HepG2 (cell line): ENCODE results near the gene L3MBTL4. TPM values are rescaled to one million over a fixed set of nuclear protein-coding genes. Genes with fewer than 3 reads are reported as not detected.

Experiments used
- ATRX ChIP-seq: sonication (generic); formaldehyde crosslinking; IDR thresholded peaks from 2 replicates; pipeline ENCODE4 v1.4.0; 2020; ENCODE audit warnings: missing genetic modification reagents, borderline replicate concordance
- HDAC1 ChIP-seq: sonication (generic); formaldehyde crosslinking; IDR thresholded peaks from 2 replicates; pipeline ENCODE4 v1.5.1; 2020; ENCODE audit warnings: mild to moderate bottlenecking, missing genetic modification reagents
- HINFP ChIP-seq: sonication (generic); formaldehyde crosslinking; IDR thresholded peaks from 2 replicates; pipeline ENCODE4 v1.4.0; 2020; ENCODE audit warnings: low read depth, mild to moderate bottlenecking, missing genetic modification reagents
- KDM1A ChIP-seq: IDR thresholded peaks from 2 replicates; pipeline ENCODE4 v1.6.1; 2016; ENCODE audit warnings: missing compliant biosample characterization
- KLF9 ChIP-seq: IDR thresholded peaks from 2 replicates; pipeline ENCODE4 v1.6.1; 2016; ENCODE audit warnings: low read depth
- SALL1 ChIP-seq: sonication (generic); formaldehyde crosslinking; IDR thresholded peaks from 2 replicates; pipeline ENCODE4 v1.8.0; 2022; ENCODE audit warnings: mild to moderate bottlenecking, missing genetic modification reagents
- SPEN ChIP-seq: sonication (generic); formaldehyde crosslinking; IDR thresholded peaks from 2 replicates; pipeline ENCODE4 v1.5.1; 2020; ENCODE audit warnings: low read depth, mild to moderate bottlenecking, missing genetic modification reagents
- THYN1 ChIP-seq: sonication (generic); formaldehyde crosslinking; IDR thresholded peaks from 2 replicates; pipeline ENCODE4 v1.8.1; 2023; ENCODE audit warnings: low read depth, mild to moderate bottlenecking, moderate library complexity, missing genetic modification reagents, borderline replicate concordance
- TRIM22 ChIP-seq: fragments of 450-650 bp; IDR thresholded peaks from 2 replicates; pipeline ENCODE4 v1.6.1; 2017
- WIZ ChIP-seq: sonication (generic); formaldehyde crosslinking; IDR thresholded peaks from 2 replicates; pipeline ENCODE4 v1.5.1; 2020; ENCODE audit warnings: mild to moderate bottlenecking, missing genetic modification reagents
- ZBTB25 ChIP-seq: IDR thresholded peaks from 2 replicates; pipeline ENCODE4 v1.6.1; 2018; ENCODE audit warnings: missing genetic modification reagents
- ZBTB4 ChIP-seq: sonication (generic); formaldehyde crosslinking; IDR thresholded peaks from 2 replicates; pipeline ENCODE4 v1.4.0; 2020; ENCODE audit warnings: missing genetic modification reagents, mild to moderate bottlenecking, borderline replicate concordance
- ZFP91 ChIP-seq: sonication (generic); formaldehyde crosslinking; IDR thresholded peaks from 2 replicates; pipeline ENCODE4 v1.9.0; 2022; ENCODE audit warnings: missing genetic modification reagents, mild to moderate bottlenecking, borderline replicate concordance
- ZNF30 ChIP-seq: sonication (generic); formaldehyde crosslinking; IDR thresholded peaks from 2 replicates; pipeline ENCODE4 v1.5.0; 2020; ENCODE audit warnings: mild to moderate bottlenecking, missing genetic modification reagents
- ZNF331 ChIP-seq: sonication (generic); formaldehyde crosslinking; IDR thresholded peaks from 2 replicates; pipeline ENCODE4 v1.4.0; 2020; ENCODE audit warnings: missing genetic modification reagents
- ZNF556 ChIP-seq: sonication (generic); formaldehyde crosslinking; IDR thresholded peaks from 2 replicates; pipeline ENCODE4 v1.4.0; 2020; ENCODE audit warnings: mild to moderate bottlenecking, missing genetic modification reagents, borderline replicate concordance
- ZNF709 ChIP-seq: sonication (generic); formaldehyde crosslinking; IDR thresholded peaks from 2 replicates; pipeline ENCODE4 v1.5.0; 2020; ENCODE audit warnings: mild to moderate bottlenecking, missing genetic modification reagents
- polyA plus RNA-seq, 8 experiments: library from polyadenylated mRNA; depleted of rRNA in 3 of 8; stranded (reverse) in 7 of 8; unstranded in 1 of 8; fragments of >200 nt; fragmentation: Illumina TruSeq in 4 of 8; extraction: Trizol in 4 of 8; gene quantifications; 2 replicates each; pipeline versions ENCODE4 v1.2.1 to v1.2.3, GENCODE V29; 2011 to 2016; ENCODE audit warnings: low read depth in 4 of 8, missing spikeins in 1 of 8, mixed read lengths in 1 of 8; ENCODE audit not compliant: insufficient read depth in 1 of 8
- total RNA-seq, 5 experiments: library from RNA; depleted of rRNA; stranded (reverse); fragments of >200 nt; fragmentation: Illumina TruSeq; extraction: Trizol; gene quantifications; 2 replicates each; pipeline ENCODE4 v1.2.3, GENCODE V29; 2016; ENCODE audit warnings: low read depth in 1 of 5
- TF ChIP-seq, protein P1 (sequence below): sonication (generic); formaldehyde crosslinking; IDR thresholded peaks from 2 replicates; pipeline ENCODE4 v1.9.0; 2021; ENCODE audit warnings: missing genetic modification reagents, mild to moderate bottlenecking, borderline replicate concordance

Gene L3MBTL4
- total and polyA plus RNA-seq, 2 of the 13 experiments (the other 11 are each of a cell fraction or from before 2014, with no cell fraction given), result 10.8 to 13.3 TPM

GRCh38 chr18:5998166-5998881 is 416.4 kb downstream of the L3MBTL4 start (continued):
- TF ChIP-seq WIZ (no peak), ZNF709 (CRISPR knock-in tag) (no peak), ZNF30 (CRISPR knock-in tag) (no peak), HDAC1 (no peak), ZBTB25 (CRISPR knock-in tag) (no peak), HINFP (CRISPR knock-in tag) (no peak), TRIM22 (no peak), ZNF556 (CRISPR knock-in tag) (0 out of 2 replicates have a peak, but pooled peaks have one; percentile 28), ZFP91 (CRISPR knock-in tag) (no peak), ATRX (no peak), SPEN (CRISPR knock-in tag) (no peak), SALL1 (CRISPR knock-in tag) (peak; percentile 69), ZNF331 (CRISPR knock-in tag) (peak; percentile 66; the same call in 1 of the 2 replicates), ZBTB4 (CRISPR knock-in tag) (no peak), KLF9 (CRISPR knock-in tag) (no peak), KDM1A (CRISPR knock-in tag) (no peak), THYN1 (no peak)
- TF ChIP-seq, protein P1, sequence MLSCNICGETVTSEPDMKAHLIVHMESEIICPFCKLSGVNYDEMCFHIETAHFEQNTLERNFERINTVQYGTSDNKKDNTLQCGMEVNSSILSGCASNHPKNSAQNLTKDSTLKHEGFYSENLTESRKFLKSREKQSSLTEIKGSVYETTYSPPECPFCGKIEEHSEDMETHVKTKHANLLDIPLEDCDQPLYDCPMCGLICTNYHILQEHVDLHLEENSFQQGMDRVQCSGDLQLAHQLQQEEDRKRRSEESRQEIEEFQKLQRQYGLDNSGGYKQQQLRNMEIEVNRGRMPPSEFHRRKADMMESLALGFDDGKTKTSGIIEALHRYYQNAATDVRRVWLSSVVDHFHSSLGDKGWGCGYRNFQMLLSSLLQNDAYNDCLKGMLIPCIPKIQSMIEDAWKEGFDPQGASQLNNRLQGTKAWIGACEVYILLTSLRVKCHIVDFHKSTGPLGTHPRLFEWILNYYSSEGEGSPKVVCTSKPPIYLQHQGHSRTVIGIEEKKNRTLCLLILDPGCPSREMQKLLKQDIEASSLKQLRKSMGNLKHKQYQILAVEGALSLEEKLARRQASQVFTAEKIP (CRISPR knock-in tag), result no peak
